Caco-2 (cell line): ENCODE measurements around the gene C15orf40. TPM values are rescaled to one million over a fixed set of nuclear protein-coding genes. Genes with fewer than 3 reads are reported as not detected.

ENCODE experiments used
- BruUV-seq: library from RNA; stranded (reverse); fragments of 400-500 nt; replicated peaks from 2 replicates; lab custom pipeline; 2021; lab: Mats Ljungman, UMichigan
- CTCF ChIA-PET: fragments of 300-600 bp; sonication (Branson Sonifier 250); formaldehyde crosslinking; loops from one replicate; lab custom pipeline; 2022; ENCODE audit warnings: antibody characterized with exemption; lab: Charles Lee
- POLR2A ChIA-PET: fragments of 300-600 bp; sonication (Branson Sonifier 250); formaldehyde crosslinking; loops from one replicate; lab custom pipeline; 2022; ENCODE audit warnings: antibody characterized with exemption; lab: Charles Lee
- DNase-seq, 2 experiments: peaks; one replicate each; pipeline versions ENCODE4 v3.0.0 to v3.0.0-alpha.2; 2020 to 2022
- H3K27me3 ChIP-seq: replicated peaks from 2 replicates; pipeline ENCODE4 v1.6.0; 2011; ENCODE audit warnings: low read length; ENCODE audit not compliant: control insufficient read depth, insufficient read depth
- H3K36me3 ChIP-seq: 2 replicates; pipeline ENCODE4 v1.5.1; 2011; ENCODE audit warnings: low read length; ENCODE audit not compliant: control insufficient read depth, insufficient read depth
- H3K4me1 ChIP-seq: fragments of 250-450 bp; sonication (Bioruptor Pico); 2 replicates; pipeline ENCODE4 v1.5.1; 2020; ENCODE audit warnings: mild to moderate bottlenecking
- H3K4me3 ChIP-seq: 2 replicates; pipeline ENCODE4 v1.5.1; 2011; ENCODE audit warnings: low read depth, mild to moderate bottlenecking, control low read depth, low read length
- H3K9me3 ChIP-seq: fragments of 250-450 bp; sonication (Bioruptor Pico); 2 replicates; pipeline ENCODE4 v1.5.1; 2020; ENCODE audit warnings: mild to moderate bottlenecking, moderate library complexity
- H3K27ac Mint-ChIP-seq: one replicate; pipeline ENCODE4 v1.8.0; 2022; ENCODE audit warnings: mixed read lengths; ENCODE audit not compliant: unreplicated experiment
- H3K27me3 Mint-ChIP-seq: one replicate; pipeline ENCODE4 v1.8.0; 2022; ENCODE audit warnings: mixed read lengths; ENCODE audit not compliant: insufficient read depth, unreplicated experiment
- H3K36me3 Mint-ChIP-seq: one replicate; pipeline ENCODE4 v1.8.0; 2022; ENCODE audit warnings: mild to moderate bottlenecking, mixed read lengths; ENCODE audit not compliant: insufficient read depth, unreplicated experiment
- H3K4me1 Mint-ChIP-seq: one replicate; pipeline ENCODE4 v1.8.0; 2022; ENCODE audit warnings: low read depth, mixed read lengths; ENCODE audit not compliant: unreplicated experiment
- H3K4me3 Mint-ChIP-seq: one replicate; pipeline ENCODE4 v1.8.0; 2022; ENCODE audit warnings: mild to moderate bottlenecking, moderate library complexity, mixed read lengths; ENCODE audit not compliant: unreplicated experiment
- H3K9me3 Mint-ChIP-seq: one replicate; pipeline ENCODE4 v1.8.0; 2022; ENCODE audit warnings: mixed read lengths; ENCODE audit not compliant: unreplicated experiment
- intact Hi-C: fragments of 100-400 bp; cut with micrococcal nuclease; formaldehyde crosslinking; loops from one replicate; pipeline ENCODE4 v1.10.0; 2022; ENCODE audit not compliant: unreplicated experiment
- total RNA-seq: library from RNA; stranded (reverse); gene quantifications from 2 replicates; pipeline ENCODE4 v1.2.3, GENCODE V29; 2022
- TF ChIP-seq, protein P1 (sequence below), 2 experiments: fragments of 200-600 bp in 1 of 2; IDR thresholded peaks; 1 replicate in 1 of 2; 2 replicates in 1 of 2; pipeline versions ENCODE4 v1.5.1 to v1.8.0; 2011 to 2022; ENCODE audit warnings: antibody characterized with exemption in 1 of 2, control low read depth in 1 of 2, inconsistent platforms in 1 of 2, low read depth in 1 of 2, low read length in 1 of 2, mild to moderate bottlenecking in 1 of 2, moderate library complexity in 1 of 2; ENCODE audit not compliant: insufficient read depth in 1 of 2, severe bottlenecking in 1 of 2, unreplicated experiment in 1 of 2

C15orf40 gene
- total RNA-seq, 1 experiment from 2014 or later, result 27.2 TPM

DNA sequence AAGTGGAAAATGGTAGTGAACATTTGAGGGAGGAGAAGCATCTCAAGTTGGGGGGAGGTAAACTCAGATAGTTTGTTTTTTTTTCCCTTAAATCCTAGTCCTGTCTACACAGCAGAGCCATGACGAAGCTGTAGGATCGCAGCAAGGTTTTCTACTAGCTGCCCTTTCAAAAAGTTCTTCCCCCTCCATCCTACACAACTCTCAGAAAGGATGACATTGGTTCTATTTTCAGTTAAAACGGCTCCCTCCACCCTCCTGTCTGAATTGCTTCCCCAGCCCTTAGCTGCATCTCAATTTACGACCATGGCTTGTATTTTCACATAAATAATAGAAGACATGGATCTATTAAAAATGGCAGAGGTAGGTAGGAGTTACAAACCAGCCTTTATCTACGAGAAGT is 61.1 kb downstream of the C15orf40 start:
- Histone ChIP-seq H3K4me1 (no peaks in the 10 kb centered on the region), H3K36me3 (no peaks in the 10 kb centered on the region), H3K4me3 (no peak overlapping the region), H3K9me3 (no peaks in the 10 kb centered on the region), H3K27me3 (no peaks in the 10 kb centered on the region; the same call in 1 of the 2 replicates)
- Mint-ChIP-seq H3K4me3 (no peak overlapping the region), H3K36me3 (no peaks in the 10 kb centered on the region), H3K27me3 (peaks cover 13% of the 10 kb centered on the region), H3K27ac (no peak overlapping the region), H3K4me1 (no peaks in the 10 kb centered on the region), H3K9me3 (no peaks in the 10 kb centered on the region)
- ChIA-PET POLR2A (no interaction called here), CTCF (no interaction called here)
- no peak for DNase-seq
- no TSS peak for BruUV-seq
- TF ChIP-seq, protein P1, sequence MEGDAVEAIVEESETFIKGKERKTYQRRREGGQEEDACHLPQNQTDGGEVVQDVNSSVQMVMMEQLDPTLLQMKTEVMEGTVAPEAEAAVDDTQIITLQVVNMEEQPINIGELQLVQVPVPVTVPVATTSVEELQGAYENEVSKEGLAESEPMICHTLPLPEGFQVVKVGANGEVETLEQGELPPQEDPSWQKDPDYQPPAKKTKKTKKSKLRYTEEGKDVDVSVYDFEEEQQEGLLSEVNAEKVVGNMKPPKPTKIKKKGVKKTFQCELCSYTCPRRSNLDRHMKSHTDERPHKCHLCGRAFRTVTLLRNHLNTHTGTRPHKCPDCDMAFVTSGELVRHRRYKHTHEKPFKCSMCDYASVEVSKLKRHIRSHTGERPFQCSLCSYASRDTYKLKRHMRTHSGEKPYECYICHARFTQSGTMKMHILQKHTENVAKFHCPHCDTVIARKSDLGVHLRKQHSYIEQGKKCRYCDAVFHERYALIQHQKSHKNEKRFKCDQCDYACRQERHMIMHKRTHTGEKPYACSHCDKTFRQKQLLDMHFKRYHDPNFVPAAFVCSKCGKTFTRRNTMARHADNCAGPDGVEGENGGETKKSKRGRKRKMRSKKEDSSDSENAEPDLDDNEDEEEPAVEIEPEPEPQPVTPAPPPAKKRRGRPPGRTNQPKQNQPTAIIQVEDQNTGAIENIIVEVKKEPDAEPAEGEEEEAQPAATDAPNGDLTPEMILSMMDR (IDR thresholded peaks at IDR 0.05; ENCODE audit: insufficient read depth in 1 of 2, low read depth in 1 of 2, low read length in 1 of 2, severe bottlenecking in 1 of 2, unreplicated experiment in 1 of 2), result no peak
- intact Hi-C loops, result no loop called here

DNA sequence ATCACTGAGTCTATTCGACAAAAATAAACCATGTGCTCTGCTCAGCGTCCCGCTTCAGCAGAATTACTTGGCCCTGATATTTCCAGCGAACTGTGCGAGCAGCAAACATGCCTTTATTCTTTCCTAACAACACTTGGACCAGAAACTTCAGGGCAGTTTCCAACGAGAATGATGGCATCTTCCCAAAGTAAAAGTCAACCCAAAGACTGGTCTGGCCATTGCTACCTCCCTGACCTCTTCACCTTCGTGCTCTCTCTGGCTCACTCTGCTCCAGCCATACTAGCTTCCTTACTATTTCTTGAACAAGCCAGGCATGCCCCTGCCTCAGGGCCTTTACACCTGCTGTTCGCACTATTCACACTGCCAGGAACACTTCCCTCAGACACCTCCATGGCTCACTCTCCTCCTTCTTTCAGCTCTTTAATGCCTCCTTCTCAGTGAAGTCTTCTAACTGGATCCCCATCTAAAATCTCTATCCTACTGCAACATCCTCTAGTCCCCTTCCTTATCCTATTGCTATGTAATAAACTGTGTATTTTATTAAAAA is 65.2 kb downstream of the C15orf40 start:
- ChIA-PET CTCF (no interaction called here), POLR2A (no interaction called here)
- H3K4me3 Mint-ChIP-seq, result no peak overlapping the region

DNA sequence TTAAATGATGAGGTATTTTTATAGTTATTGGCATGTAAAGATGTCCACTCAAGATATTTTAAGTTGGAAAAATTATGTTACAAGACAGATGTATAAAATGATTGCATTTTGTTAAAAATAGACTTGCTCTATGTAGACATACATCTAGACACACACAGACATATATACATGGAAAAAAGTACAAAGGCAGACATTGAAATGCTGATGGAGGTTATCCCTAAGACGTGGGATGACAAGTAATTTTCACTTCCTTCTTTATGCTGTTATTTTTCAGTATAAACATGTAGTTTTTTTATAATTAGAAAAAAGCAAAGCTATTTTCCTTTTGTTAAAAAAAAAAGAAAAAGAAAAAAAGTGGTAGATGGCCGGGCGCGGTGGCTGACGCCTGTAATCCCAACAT is 66.1 kb downstream of the C15orf40 start:
- H3K9me3 Mint-ChIP-seq, result no peaks in the 10 kb centered on the region
- POLR2A ChIA-PET, result no interaction called here

More for the DNA sequence above, 65.2 kb downstream of the C15orf40 start:
- Histone ChIP-seq H3K27me3 (no peaks in the 10 kb centered on the region), H3K36me3 (no peaks in the 10 kb centered on the region), H3K4me3 (no peak overlapping the region), H3K4me1 (no peaks in the 10 kb centered on the region), H3K9me3 (no peaks in the 10 kb centered on the region)
- Mint-ChIP-seq H3K27me3 (peaks cover 13% of the 10 kb centered on the region), H3K4me1 (no peaks in the 10 kb centered on the region), H3K27ac (no peak overlapping the region), H3K36me3 (no peaks in the 10 kb centered on the region), H3K9me3 (no peaks in the 10 kb centered on the region)
- no TSS peak for BruUV-seq
- TF ChIP-seq, protein P1 (IDR thresholded peaks at IDR 0.05; ENCODE audit: insufficient read depth in 1 of 2, low read depth in 1 of 2, low read length in 1 of 2, severe bottlenecking in 1 of 2, unreplicated experiment in 1 of 2), result no peak
- intact Hi-C loops, result no loop called here
- no peak for DNase-seq

More for the DNA sequence above, 66.1 kb downstream of the C15orf40 start:
- TF ChIP-seq, protein P1 (IDR thresholded peaks at IDR 0.05; ENCODE audit: insufficient read depth in 1 of 2, low read depth in 1 of 2, low read length in 1 of 2, severe bottlenecking in 1 of 2, unreplicated experiment in 1 of 2), result no peak
- BruUV-seq, result no TSS peak
- Histone ChIP-seq H3K4me1 (no peaks in the 10 kb centered on the region), H3K9me3 (no peaks in the 10 kb centered on the region), H3K27me3 (no peaks in the 10 kb centered on the region), H3K4me3 (no peak overlapping the region), H3K36me3 (no peaks in the 10 kb centered on the region)
- Mint-ChIP-seq H3K36me3 (no peaks in the 10 kb centered on the region), H3K27ac (no peak overlapping the region), H3K4me3 (no peak overlapping the region), H3K27me3 (peaks cover 16% of the 10 kb centered on the region), H3K4me1 (no peaks in the 10 kb centered on the region)
- no peak for DNase-seq
- CTCF ChIA-PET, result no interaction called here
- intact Hi-C loops, result no loop called here
